Activated CD4-positive, alpha-beta memory T cell treated with anti-CD3 and anti-CD28 coated beads, Interleukin-2, amount 10 ng/mL, durations not matched to agents 7 days and 5 days (primary cell): ENCODE measurements around the gene DUSP15. TPM values are rescaled to one million over a fixed set of nuclear protein-coding genes. Genes with fewer than 3 reads are reported as not detected.

ENCODE experiments used
- CTCF ChIA-PET: fragments of 350-600 bp; sonication (Branson Sonifier 250); formaldehyde crosslinking; loops from one replicate; lab custom pipeline; 2021; ENCODE audit warnings: antibody characterized with exemption, inconsistent platforms; lab: Charles Lee
- POLR2A ChIA-PET: fragments of 350-600 bp; sonication (Branson Sonifier 250); formaldehyde crosslinking; loops from one replicate; lab custom pipeline; 2021; ENCODE audit warnings: antibody characterized with exemption; lab: Charles Lee
- DNase-seq: peaks from one replicate; pipeline ENCODE4 v3.0.0-alpha.2; 2020
- H3K27ac Mint-ChIP-seq: one replicate; pipeline ENCODE4 v1.8.0; 2021; ENCODE audit warnings: mild to moderate bottlenecking, mixed read lengths
- H3K27me3 Mint-ChIP-seq: one replicate; pipeline ENCODE4 v1.8.0; 2021; ENCODE audit warnings: mixed read lengths
- H3K36me3 Mint-ChIP-seq: one replicate; pipeline ENCODE4 v1.8.0; 2021; ENCODE audit warnings: low read depth, mixed read lengths
- H3K4me1 Mint-ChIP-seq: one replicate; pipeline ENCODE4 v1.8.0; 2021; ENCODE audit warnings: mixed read lengths
- H3K4me3 Mint-ChIP-seq: one replicate; pipeline ENCODE4 v1.8.0; 2021; ENCODE audit warnings: mild to moderate bottlenecking, mixed read lengths
- H3K9me3 Mint-ChIP-seq: one replicate; pipeline ENCODE4 v1.8.0; 2021; ENCODE audit warnings: mixed read lengths
- total RNA-seq, 2 experiments: library from RNA; stranded (reverse); gene quantifications; one replicate each; pipeline ENCODE4 v1.2.3, GENCODE V29; 2021

DUSP15 gene
- total RNA-seq, 2 experiments from 2014 or later = not detected

GRCh38 chr20:31879143-31879987 is 9.0 kb upstream of the DUSP15 start:
- no peaks in the 10 kb centered on the region for H3K36me3 Mint-ChIP-seq
- H3K4me1 Mint-ChIP-seq = peaks cover 18% of the 10 kb centered on the region
- ChIA-PET POLR2A (interaction anchor here (0.7 kb wide), 1 partner anchor 230 kb away, joined by 3 read pairs; the partner anchor contains the start of gene TM9SF4), CTCF (interaction anchor here (0.8 to 3.8 kb wide), 13 partner anchors 8 to 376 kb away, joined by 3 to 28 read pairs (median 3); partner anchors contain the start of gene PDRG1)
- peak overlapping the region; percentile 37 for H3K27ac Mint-ChIP-seq
- H3K27me3 Mint-ChIP-seq = peaks cover 28% of the 10 kb centered on the region
- H3K4me3 Mint-ChIP-seq = peak overlapping the region; percentile 75
- DNase-seq = peak; percentile 85
- no peaks in the 10 kb centered on the region for H3K9me3 Mint-ChIP-seq

- no peaks in the 10 kb centered on the region for H3K9me3 Mint-ChIP-seq
- ChIA-PET CTCF (interaction anchor here (3.8 kb wide), 1 partner anchor 74 kb away, joined by 28 read pairs; the partner anchor contains the start of gene PDRG1), POLR2A (no interaction called here)
- H3K4me1 Mint-ChIP-seq = peaks cover 18% of the 10 kb centered on the region
- no peak overlapping the region for H3K27ac Mint-ChIP-seq
- no peak overlapping the region for H3K4me3 Mint-ChIP-seq
- no peak for DNase-seq
- peaks cover 37% of the 10 kb centered on the region for H3K27me3 Mint-ChIP-seq
- no peaks in the 10 kb centered on the region for H3K36me3 Mint-ChIP-seq
Observed at GRCh38 chr20:31877684-31878083, 7.4 kb upstream of the DUSP15 start.

DNA sequence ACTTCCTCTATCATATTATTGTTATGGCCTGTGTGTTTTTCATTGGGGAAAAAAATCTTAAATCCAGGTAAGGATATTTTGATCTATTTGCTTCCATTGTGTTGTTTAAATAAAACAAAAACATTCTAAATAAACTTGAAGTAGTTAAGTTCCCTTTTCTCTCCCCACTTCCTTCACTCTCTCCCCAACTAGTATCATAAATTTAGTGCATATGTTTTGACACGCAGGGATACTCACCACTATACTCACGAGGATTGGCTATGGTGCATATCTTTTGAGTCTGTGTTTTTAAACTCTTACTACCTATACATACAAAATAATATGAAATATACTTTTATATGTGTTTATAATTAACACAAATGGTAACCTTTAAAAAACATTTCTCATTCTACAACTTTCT is 5.3 kb upstream of the DUSP15 start:
- POLR2A ChIA-PET = no interaction called here
- CTCF ChIA-PET = no interaction called here
- Mint-ChIP-seq H3K36me3 (no peaks in the 10 kb centered on the region), H3K4me1 (peaks cover 15% of the 10 kb centered on the region), H3K27me3 (peaks cover 50% of the 10 kb centered on the region), H3K4me3 (no peak overlapping the region), H3K9me3 (no peaks in the 10 kb centered on the region), H3K27ac (no peak overlapping the region)
- DNase-seq = no peak

GRCh38 chr20:31872406-31872805 is 2.1 kb upstream of the DUSP15 start:
- Mint-ChIP-seq H3K36me3 (peaks cover 4% of the 10 kb centered on the region), H3K4me1 (peaks cover 10% of the 10 kb centered on the region), H3K27ac (no peak overlapping the region), H3K9me3 (no peaks in the 10 kb centered on the region), H3K4me3 (no peak overlapping the region), H3K27me3 (peaks cover 49% of the 10 kb centered on the region)
- ChIA-PET POLR2A (interaction anchor here (1.3 kb wide), 1 partner anchor 9 kb away, joined by 3 read pairs; no protein-coding TSS in a partner anchor), CTCF (interaction anchor here (1.5 kb wide), 1 partner anchor 20 kb away, joined by 4 read pairs; no protein-coding TSS in a partner anchor)
- no peak for DNase-seq

GRCh38 chr20:31871618-31871954 is 1.3 kb upstream of the DUSP15 start:
- CTCF ChIA-PET = interaction anchor here (1.0 to 1.5 kb wide), 5 partner anchors 8 to 80 kb away, joined by 3 to 4 read pairs (median 4); partner anchors contain the start of gene PDRG1
- POLR2A ChIA-PET = no interaction called here
- Mint-ChIP-seq H3K36me3 (peaks cover 4% of the 10 kb centered on the region), H3K9me3 (no peaks in the 10 kb centered on the region), H3K4me1 (peaks cover 10% of the 10 kb centered on the region), H3K27ac (no peak overlapping the region), H3K4me3 (no peak overlapping the region), H3K27me3 (peaks cover 44% of the 10 kb centered on the region)
- DNase-seq = no peak

- POLR2A ChIA-PET = interaction anchor here (1.4 kb wide), 1 partner anchor 9 kb away, joined by 3 read pairs; no protein-coding TSS in a partner anchor
- Mint-ChIP-seq H3K4me1 (peaks cover 10% of the 10 kb centered on the region), H3K27me3 (peaks cover 43% of the 10 kb centered on the region), H3K9me3 (no peaks in the 10 kb centered on the region), H3K4me3 (no peak overlapping the region), H3K36me3 (peaks cover 4% of the 10 kb centered on the region), H3K27ac (no peak overlapping the region)
- DNase-seq = no peak
- CTCF ChIA-PET = interaction anchor here (1.0 to 1.5 kb wide), 5 partner anchors 9 to 81 kb away, joined by 3 to 4 read pairs (median 4); partner anchors contain the start of gene PDRG1
Observed at GRCh38 chr20:31870726-31871617, 645 bp upstream of the DUSP15 start.

DNA sequence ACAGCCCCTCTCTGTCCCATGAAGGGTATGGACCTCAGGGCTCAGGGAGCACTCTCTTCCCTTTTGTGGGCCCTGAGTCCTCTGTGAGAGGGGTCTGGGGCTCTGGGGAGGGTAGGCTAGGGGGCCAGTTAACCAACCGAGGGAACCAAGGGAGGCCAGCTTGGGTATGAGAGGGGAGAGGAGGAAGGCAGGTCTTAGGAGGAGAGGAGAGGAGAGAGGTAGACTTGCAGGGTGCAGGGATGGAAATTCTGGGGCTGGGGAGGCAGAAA is 720 bp downstream of the DUSP15 start:
- H3K27ac Mint-ChIP-seq = no peak overlapping the region
- ChIA-PET POLR2A (interaction anchor here (1.4 kb wide), 1 partner anchor 11 kb away, joined by 3 read pairs; no protein-coding TSS in a partner anchor), CTCF (no interaction called here)
- H3K36me3 Mint-ChIP-seq = peaks cover 4% of the 10 kb centered on the region
- H3K4me3 Mint-ChIP-seq = peak overlapping the region; percentile 54
- H3K4me1 Mint-ChIP-seq = peaks cover 10% of the 10 kb centered on the region
- H3K9me3 Mint-ChIP-seq = no peaks in the 10 kb centered on the region
- peaks cover 41% of the 10 kb centered on the region for H3K27me3 Mint-ChIP-seq
- no peak for DNase-seq

DNA sequence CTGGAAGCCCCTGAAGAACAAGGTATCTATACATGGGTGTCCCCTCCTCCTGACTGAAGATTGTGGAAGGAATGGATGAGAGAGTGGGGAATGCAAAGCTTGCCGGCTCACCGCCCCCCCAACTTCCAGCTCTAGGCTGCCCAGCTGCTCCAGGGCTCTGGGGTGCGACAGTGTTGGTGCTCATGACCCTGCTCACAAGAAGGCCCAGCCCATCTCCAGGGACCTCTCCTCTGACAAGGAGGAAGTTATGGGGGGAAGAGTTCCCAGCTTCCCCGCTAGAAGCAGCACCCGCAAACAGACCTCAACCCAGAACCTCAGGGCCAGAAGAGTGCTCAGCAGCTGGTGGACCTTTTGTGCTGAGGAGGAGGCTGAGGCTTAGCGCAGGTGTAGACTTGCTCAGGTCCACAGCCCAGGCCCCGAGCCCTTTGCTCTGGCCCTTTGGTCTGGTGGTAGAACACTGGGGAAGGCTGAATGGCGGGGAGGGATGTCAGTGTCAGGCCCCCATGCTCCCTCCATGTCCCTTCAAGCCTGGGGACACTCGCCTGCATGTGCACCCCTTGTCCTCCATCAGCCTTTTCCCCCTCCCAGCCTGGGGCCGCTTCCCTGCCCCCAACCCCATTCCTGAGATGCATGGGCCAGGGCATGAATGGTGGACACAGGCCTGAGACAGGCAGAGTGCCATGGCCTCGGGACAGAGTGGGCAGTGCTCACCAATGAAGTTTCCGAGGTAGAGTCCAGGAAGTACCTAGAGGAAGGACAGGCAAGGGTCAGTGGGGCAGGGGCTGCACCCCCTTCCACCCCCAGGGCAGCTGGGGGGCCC is 1.3 kb downstream of the DUSP15 start:
- H3K27ac Mint-ChIP-seq = no peak overlapping the region
- peaks cover 4% of the 10 kb centered on the region for H3K36me3 Mint-ChIP-seq
- H3K9me3 Mint-ChIP-seq = no peaks in the 10 kb centered on the region
- no peak overlapping the region for H3K4me3 Mint-ChIP-seq
- ChIA-PET POLR2A (no interaction called here), CTCF (no interaction called here)
- no peak for DNase-seq
- peaks cover 10% of the 10 kb centered on the region for H3K4me1 Mint-ChIP-seq
- H3K27me3 Mint-ChIP-seq = peaks cover 40% of the 10 kb centered on the region

GRCh38 chr20:31866221-31866620 is 4.1 kb downstream of the DUSP15 start:
- DNase-seq = no peak
- H3K9me3 Mint-ChIP-seq = no peaks in the 10 kb centered on the region
- peaks cover 4% of the 10 kb centered on the region for H3K36me3 Mint-ChIP-seq
- CTCF ChIA-PET = no interaction called here
- POLR2A ChIA-PET = no interaction called here
- no peak overlapping the region for H3K4me3 Mint-ChIP-seq
- H3K27ac Mint-ChIP-seq = no peak overlapping the region
- peaks cover 14% of the 10 kb centered on the region for H3K4me1 Mint-ChIP-seq
- H3K27me3 Mint-ChIP-seq = peaks cover 31% of the 10 kb centered on the region

DNA sequence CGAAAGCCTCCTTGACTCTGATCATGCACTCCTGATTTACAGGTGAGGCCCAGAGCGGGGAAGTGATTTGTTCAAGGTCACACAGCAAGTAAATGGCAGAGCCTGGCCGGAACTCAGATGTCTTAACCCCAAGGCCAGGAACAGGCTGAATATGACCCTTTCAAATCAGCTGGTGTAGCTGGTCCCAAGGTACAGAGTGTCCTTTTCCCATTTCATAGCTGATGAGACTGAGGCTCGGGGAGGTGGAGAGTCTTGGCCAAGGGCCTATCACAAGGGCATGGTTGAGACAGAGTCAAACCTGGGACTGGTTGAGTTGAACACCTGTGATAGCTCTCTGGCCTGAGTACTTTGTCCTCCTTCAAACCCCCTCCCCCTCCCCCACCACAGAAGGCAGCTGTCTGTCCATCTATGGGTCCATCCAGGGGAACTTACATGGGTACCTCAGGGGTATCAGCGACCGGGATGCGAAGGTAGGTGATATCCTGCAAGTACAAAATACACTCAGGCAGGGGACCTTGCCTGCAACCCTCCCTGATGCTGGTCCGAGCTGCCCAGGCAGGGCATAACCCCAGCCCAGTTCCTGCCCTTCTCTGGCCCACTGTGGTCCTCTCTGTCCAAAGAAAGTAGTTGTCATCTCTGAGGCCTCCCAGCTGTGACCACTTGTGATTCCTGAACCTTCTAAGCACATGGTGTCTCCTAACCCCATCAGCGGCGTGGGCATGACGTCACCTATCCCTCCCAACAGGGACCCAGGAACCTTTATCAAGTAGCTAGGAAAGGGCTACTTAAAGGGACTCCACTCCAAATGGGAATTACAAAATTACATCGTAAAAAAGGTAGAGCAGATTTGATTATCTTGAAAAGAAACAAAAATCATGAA is 5.6 kb downstream of the DUSP15 start:
- Mint-ChIP-seq H3K27me3 (peaks cover 33% of the 10 kb centered on the region), H3K27ac (no peak overlapping the region), H3K36me3 (peaks cover 2% of the 10 kb centered on the region), H3K4me3 (no peak overlapping the region), H3K9me3 (no peaks in the 10 kb centered on the region), H3K4me1 (peaks cover 8% of the 10 kb centered on the region)
- no peak for DNase-seq
- ChIA-PET POLR2A (no interaction called here), CTCF (interaction anchor here (0.7 to 1.4 kb wide), 2 partner anchors 14 to 16 kb away, joined by 3 read pairs; no protein-coding TSS in a partner anchor)

DNA sequence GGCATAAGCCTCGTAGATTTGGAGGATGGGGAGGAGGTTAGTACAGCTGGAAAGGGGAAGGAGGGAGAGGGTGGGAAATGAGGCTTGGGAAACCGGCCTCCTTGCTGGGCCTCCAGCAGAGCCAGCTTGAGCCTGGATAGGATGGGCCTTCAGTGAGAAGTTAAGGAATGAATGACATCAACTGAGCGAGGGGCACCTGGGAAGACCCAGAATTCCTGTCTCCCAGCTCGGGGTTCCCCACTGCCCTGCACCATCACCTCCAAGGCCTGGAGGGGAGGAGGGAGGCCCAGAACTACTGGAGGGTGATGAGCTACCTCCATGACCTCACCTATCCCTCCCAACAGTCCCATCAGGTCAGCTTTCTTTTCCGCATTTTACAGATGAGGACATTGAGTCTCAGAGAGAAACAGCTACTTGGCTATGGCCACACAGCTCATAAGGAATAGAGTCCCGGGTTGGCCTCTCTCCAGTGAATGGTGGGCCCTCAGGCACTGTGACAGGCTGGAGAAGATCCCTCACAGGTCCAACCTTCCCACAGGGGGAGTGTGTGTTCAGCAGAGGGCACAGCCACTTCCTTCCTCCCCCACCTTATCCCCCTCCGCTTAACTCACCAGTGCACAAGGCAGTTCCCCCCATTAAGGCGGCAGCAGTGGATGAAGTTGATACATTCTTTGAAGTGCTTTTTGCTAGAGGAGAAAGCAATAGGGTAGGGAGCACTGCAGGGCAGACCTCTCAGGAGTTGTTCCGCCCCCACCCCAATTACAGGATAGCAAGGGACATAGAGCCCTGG is 6.8 kb downstream of the DUSP15 start:
- Mint-ChIP-seq H3K27ac (no peak overlapping the region), H3K4me1 (peaks cover 9% of the 10 kb centered on the region), H3K36me3 (no peaks in the 10 kb centered on the region), H3K27me3 (peaks cover 30% of the 10 kb centered on the region), H3K9me3 (no peaks in the 10 kb centered on the region), H3K4me3 (no peak overlapping the region)
- ChIA-PET CTCF (interaction anchor here (0.6 to 2.6 kb wide), 4 partner anchors 11 to 87 kb away, joined by 3 to 12 read pairs (median 3); no protein-coding TSS in a partner anchor), POLR2A (interaction anchor here (1.1 kb wide), 1 partner anchor 10 kb away, joined by 3 read pairs; no protein-coding TSS in a partner anchor)
- DNase-seq = no peak
